MCF 10A (cell line): ENCODE results near the gene DEFB126. TPM values are rescaled to one million over a fixed set of nuclear protein-coding genes. Genes with fewer than 3 reads are reported as not detected.

ENCODE experiments used
- BruUV-seq: library from RNA; stranded (reverse); fragments of 400-500 nt; replicated peaks from 2 replicates; lab custom pipeline; 2021; lab: Mats Ljungman, UMichigan
- CTCF ChIA-PET: fragments of 300-600 bp; sonication (Branson Sonifier 250); formaldehyde crosslinking; extraction: SDS; loops from one replicate; lab custom pipeline; 2021; ENCODE audit warnings: antibody characterized with exemption, inconsistent platforms; lab: Yijun Ruan, JAX
- POLR2A ChIA-PET: fragments of 300-600, 350-650 bp; sonication (Branson Sonifier 250); formaldehyde crosslinking; extraction: SDS; loops from one replicate; lab custom pipeline; 2020; ENCODE audit warnings: antibody characterized with exemption, inconsistent platforms; lab: Yijun Ruan, JAX
- DNase-seq: peaks from one replicate; pipeline ENCODE4 v3.0.0-alpha.2; 2018; ENCODE audit not compliant: unreplicated experiment
- H3K27ac Mint-ChIP-seq: one replicate; pipeline ENCODE4 v1.8.0; 2022; ENCODE audit warnings: mild to moderate bottlenecking, low read depth, mixed read lengths; ENCODE audit not compliant: unreplicated experiment
- H3K27me3 Mint-ChIP-seq: one replicate; pipeline ENCODE4 v1.8.0; 2022; ENCODE audit warnings: mixed read lengths; ENCODE audit not compliant: insufficient read depth, unreplicated experiment
- H3K36me3 Mint-ChIP-seq: one replicate; pipeline ENCODE4 v1.8.0; 2022; ENCODE audit warnings: mild to moderate bottlenecking, moderate library complexity, mixed read lengths; ENCODE audit not compliant: insufficient read depth, unreplicated experiment
- H3K4me1 Mint-ChIP-seq: one replicate; pipeline ENCODE4 v1.8.0; 2022; ENCODE audit warnings: mixed read lengths; ENCODE audit not compliant: insufficient read depth, unreplicated experiment
- H3K4me3 Mint-ChIP-seq: one replicate; pipeline ENCODE4 v1.8.0; 2022; ENCODE audit warnings: mild to moderate bottlenecking, moderate library complexity, mixed read lengths; ENCODE audit not compliant: unreplicated experiment
- H3K9me3 Mint-ChIP-seq: one replicate; pipeline ENCODE4 v1.8.0; 2022; ENCODE audit warnings: mixed read lengths; ENCODE audit not compliant: unreplicated experiment
- CTCF ChIP-seq: fragments of 200-600 bp; IDR thresholded peaks from one replicate; pipeline ENCODE4 v1.8.0; 2022; ENCODE audit warnings: antibody characterized with exemption, mild to moderate bottlenecking; ENCODE audit not compliant: unreplicated experiment
- intact Hi-C: fragments of 100-400 bp; cut with micrococcal nuclease; formaldehyde crosslinking; loops from 2 replicates; pipeline ENCODE4 v1.14.1; 2022
- total RNA-seq: library from RNA; stranded (reverse); gene quantifications from 2 replicates; pipeline ENCODE4 v1.2.3, GENCODE V29; 2022

The DEFB126 gene
- total RNA-seq, 1 experiment from 2014 or later, result not detected

GRCh38 chr20:164618-165017 lies 22.2 kb downstream of the DEFB126 start:
- Mint-ChIP-seq H3K27ac (no peak overlapping the region), H3K36me3 (no peaks in the 10 kb centered on the region), H3K27me3 (peaks cover 59% of the 10 kb centered on the region), H3K4me3 (no peak overlapping the region), H3K4me1 (no peaks in the 10 kb centered on the region), H3K9me3 (no peaks in the 10 kb centered on the region)
- intact Hi-C loops, result no loop called here
- ChIA-PET CTCF (no interaction called here), POLR2A (no interaction called here)
- no peak for DNase-seq
- BruUV-seq, result no TSS peak
- TF ChIP-seq CTCF, result no peak

GRCh38 chr20:168876-169275 lies 26.5 kb downstream of the DEFB126 start:
- POLR2A ChIA-PET, result no interaction called here
- H3K27me3 Mint-ChIP-seq, result peaks cover 57% of the 10 kb centered on the region
- H3K4me1 Mint-ChIP-seq, result no peaks in the 10 kb centered on the region
- no peaks in the 10 kb centered on the region for H3K36me3 Mint-ChIP-seq
- no peak for DNase-seq
- intact Hi-C loops, result no loop called here
- H3K27ac Mint-ChIP-seq, result no peak overlapping the region
- no peak for TF ChIP-seq CTCF
- BruUV-seq, result no TSS peak
- H3K9me3 Mint-ChIP-seq, result no peaks in the 10 kb centered on the region
- H3K4me3 Mint-ChIP-seq, result no peak overlapping the region
- CTCF ChIA-PET, result interaction anchor here (0.8 kb wide), 1 partner anchor 21 kb away, joined by 3 read pairs; no protein-coding TSS in a partner anchor

GRCh38 chr20:184288-184687 lies 41.9 kb downstream of the DEFB126 start:
- no peak overlapping the region for H3K4me3 Mint-ChIP-seq
- BruUV-seq, result no TSS peak
- CTCF ChIA-PET, result no interaction called here
- H3K9me3 Mint-ChIP-seq, result no peaks in the 10 kb centered on the region
- peaks cover 80% of the 10 kb centered on the region for H3K27me3 Mint-ChIP-seq
- no peak for DNase-seq
- intact Hi-C loops, result no loop called here
- H3K4me1 Mint-ChIP-seq, result no peaks in the 10 kb centered on the region
- no peaks in the 10 kb centered on the region for H3K36me3 Mint-ChIP-seq
- no peak overlapping the region for H3K27ac Mint-ChIP-seq
- POLR2A ChIA-PET, result no interaction called here
- no peak for TF ChIP-seq CTCF

GRCh38 chr20:187733-188132 lies 45.3 kb downstream of the DEFB126 start:
- peaks cover 7% of the 10 kb centered on the region for H3K9me3 Mint-ChIP-seq
- CTCF ChIA-PET, result interaction anchor here (0.7 to 1.0 kb wide), 2 partner anchors 76 to 106 kb away, joined by 3 read pairs; no protein-coding TSS in a partner anchor
- no peak for DNase-seq

More at GRCh38 chr20:187733-188132, 45.3 kb downstream of the DEFB126 start:
- POLR2A ChIA-PET, result no interaction called here
- Mint-ChIP-seq H3K4me1 (no peaks in the 10 kb centered on the region), H3K36me3 (no peaks in the 10 kb centered on the region), H3K27ac (no peak overlapping the region), H3K27me3 (peaks cover 80% of the 10 kb centered on the region), H3K4me3 (no peak overlapping the region)
- BruUV-seq, result no TSS peak
- intact Hi-C loops, result no loop called here
- no peak for TF ChIP-seq CTCF
